Duodenal mucosa (tissue), 2 donors: ENCODE data around the gene SLC16A9.

ENCODE experiments used
- H3K27ac ChIP-seq: one replicate; pipeline ENCODE4 v1.7.0; 2013; ENCODE audit warnings: low read depth, low read length
- H3K27me3 ChIP-seq, 2 donors: one replicate each; pipeline ENCODE4 v1.7.0; 2013; ENCODE audit warnings: low read length in 2 of 2, control low read depth in 1 of 2; ENCODE audit not compliant: insufficient read depth in 2 of 2, control insufficient read depth in 1 of 2
- H3K36me3 ChIP-seq, 2 donors: one replicate each; pipeline ENCODE4 v1.7.0; 2013; ENCODE audit warnings: low read length in 2 of 2, control low read depth in 1 of 2; ENCODE audit not compliant: insufficient read depth in 2 of 2, control insufficient read depth in 1 of 2
- H3K4me1 ChIP-seq, 2 donors: one replicate each; pipeline ENCODE4 v1.7.0; 2013; ENCODE audit warnings: low read length in 2 of 2, control low read depth in 1 of 2; ENCODE audit not compliant: insufficient read depth in 2 of 2, control insufficient read depth in 1 of 2
- H3K4me3 ChIP-seq, 2 donors: one replicate each; pipeline ENCODE4 v1.7.0; 2013; ENCODE audit warnings: low read length in 2 of 2, low read depth in 1 of 2
- H3K9ac ChIP-seq, 2 donors: one replicate each; pipeline ENCODE4 v1.7.0; 2013; ENCODE audit warnings: low read length in 2 of 2, low read depth in 1 of 2
- H3K9me3 ChIP-seq, 2 donors: one replicate each; pipeline ENCODE4 v1.7.0; 2013; ENCODE audit warnings: low read length in 2 of 2, control low read depth in 1 of 2; ENCODE audit not compliant: control insufficient read depth in 1 of 2

SLC16A9 gene

DNA sequence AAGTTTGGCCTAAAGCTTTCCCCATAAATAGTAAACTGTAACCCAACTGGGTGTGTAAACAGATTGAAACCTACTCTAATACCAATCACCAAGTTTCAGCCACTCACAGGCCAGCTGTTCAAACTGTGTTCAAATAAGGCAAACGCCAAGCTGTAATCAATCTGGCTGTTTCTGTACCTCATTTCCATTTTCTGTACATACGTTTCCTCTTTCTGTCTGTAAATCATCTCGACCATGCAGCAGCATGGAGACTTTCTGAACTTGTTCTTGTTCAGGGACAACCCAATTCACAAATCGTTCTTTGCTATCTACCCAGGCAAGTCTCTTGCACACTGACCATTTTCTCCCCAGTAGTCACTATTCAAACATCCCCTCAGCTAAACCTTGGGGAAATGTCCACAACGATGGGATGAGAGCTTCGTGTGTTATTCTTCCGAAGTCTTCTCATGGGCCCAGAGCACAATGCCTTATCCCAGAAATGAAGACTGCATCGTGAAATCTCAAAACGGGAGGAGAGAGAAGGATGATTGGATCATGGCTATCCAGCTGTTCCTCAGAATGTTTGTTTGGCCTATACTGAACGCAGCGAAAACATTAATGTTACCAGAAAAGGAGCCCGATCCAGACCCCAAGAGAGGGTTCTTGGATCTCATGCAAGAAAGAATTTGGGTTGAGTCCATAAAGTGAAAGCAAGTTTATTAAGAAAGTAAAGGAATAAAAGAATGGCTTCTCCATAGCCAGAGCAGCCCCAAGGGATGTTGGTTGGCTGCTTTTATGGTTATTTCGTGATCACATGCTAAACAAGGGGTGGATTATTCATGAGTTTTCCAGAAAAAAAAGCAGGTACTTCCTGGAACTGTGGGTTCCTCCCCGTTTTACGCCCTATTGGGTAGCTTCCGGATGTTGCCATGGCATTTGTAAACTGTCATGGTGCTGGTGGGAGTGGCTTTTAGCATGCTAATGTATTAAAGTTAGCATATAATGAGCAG lies 86.2 kb downstream of the SLC16A9 start:
- H3K4me3 ChIP-seq: no peak overlapping the region
- no peaks in the 10 kb centered on the region for H3K36me3 ChIP-seq
- H3K4me1 ChIP-seq: peaks cover 0 to 4% of the 10 kb centered on the region in 2 donors
- H3K9me3 ChIP-seq: no peaks in the 10 kb centered on the region
- H3K9ac ChIP-seq: no peak overlapping the region
- no peak overlapping the region for H3K27ac ChIP-seq
- H3K27me3 ChIP-seq: no peaks in the 10 kb centered on the region

DNA sequence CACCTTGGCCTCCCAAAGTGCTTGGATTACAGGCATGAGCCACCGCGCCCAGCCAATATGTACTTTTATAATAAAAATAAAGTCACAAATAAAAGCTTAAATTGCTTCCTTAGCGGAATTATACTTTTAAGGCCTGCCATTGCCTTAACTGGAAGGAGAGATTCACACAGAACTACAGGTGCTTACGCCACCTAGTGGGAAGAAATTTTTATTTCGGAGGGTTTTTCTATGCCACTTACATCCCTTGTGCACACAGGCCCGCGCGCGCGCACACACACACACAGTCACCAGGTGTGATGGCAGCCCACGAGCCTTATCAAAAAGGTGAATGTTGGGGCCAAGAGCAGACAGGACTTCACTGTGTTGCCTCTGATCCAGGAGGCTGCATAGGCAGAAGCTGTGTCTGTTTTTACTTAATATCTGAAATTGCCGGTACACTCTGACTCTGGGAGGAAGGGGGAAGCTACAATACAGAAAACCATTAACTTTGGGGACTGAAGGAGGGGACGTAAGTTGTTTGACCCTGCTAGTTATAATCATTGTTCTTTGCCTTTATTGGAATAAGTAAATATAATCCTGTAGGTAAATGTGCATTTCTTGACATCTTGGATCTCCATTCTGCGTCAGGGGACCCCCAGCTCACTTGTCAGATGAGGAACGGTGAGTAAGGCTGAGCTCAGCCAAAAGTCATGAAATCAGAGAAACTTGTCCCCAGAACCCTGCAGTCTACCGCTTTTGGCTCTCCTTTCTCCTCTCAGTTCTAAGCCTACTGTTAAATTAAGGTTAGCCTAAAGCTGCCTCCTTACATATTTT lies 87.1 kb downstream of the SLC16A9 start:
- H3K9me3 ChIP-seq: no peaks in the 10 kb centered on the region
- H3K27ac ChIP-seq: no peak overlapping the region
- peaks cover 0 to 4% of the 10 kb centered on the region in 2 donors for H3K4me1 ChIP-seq
- no peak overlapping the region for H3K9ac ChIP-seq
- no peaks in the 10 kb centered on the region for H3K36me3 ChIP-seq
- H3K27me3 ChIP-seq: no peaks in the 10 kb centered on the region
- no peak overlapping the region for H3K4me3 ChIP-seq

- Histone ChIP-seq H3K27me3 (no peaks in the 10 kb centered on the region), H3K9me3 (no peaks in the 10 kb centered on the region), H3K36me3 (no peaks in the 10 kb centered on the region), H3K27ac (no peak overlapping the region), H3K4me3 (no peak overlapping the region), H3K4me1 (peaks cover 0 to 4% of the 10 kb centered on the region in 2 donors), H3K9ac (no peak overlapping the region)
Observed at GRCh38 chr10:59621771-59622170, 87.9 kb downstream of the SLC16A9 start.

DNA sequence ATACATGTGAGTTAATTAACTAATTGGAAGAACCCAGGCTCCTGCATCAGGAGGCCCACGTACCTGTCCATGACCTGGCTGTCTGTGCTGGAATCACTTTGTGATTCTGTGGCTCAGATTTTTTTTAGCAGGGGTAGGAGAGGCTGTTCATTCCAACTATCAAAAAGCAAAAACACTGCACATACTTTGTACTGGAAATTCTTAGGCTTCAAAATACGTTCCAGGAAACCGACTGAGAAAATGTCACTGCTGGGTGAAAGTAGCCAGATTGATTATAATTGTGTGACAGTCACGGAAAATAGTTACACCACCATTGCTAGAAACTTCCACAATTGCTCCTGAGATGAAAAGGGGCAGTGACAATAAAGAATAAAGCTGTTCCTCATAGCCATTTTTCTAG lies 91.0 kb downstream of the SLC16A9 start:
- no peaks in the 10 kb centered on the region for H3K27me3 ChIP-seq
- H3K36me3 ChIP-seq: no peaks in the 10 kb centered on the region
- H3K27ac ChIP-seq: no peak overlapping the region
- H3K4me1 ChIP-seq: no peaks in the 10 kb centered on the region
- no peaks in the 10 kb centered on the region for H3K9me3 ChIP-seq
- no peak overlapping the region for H3K4me3 ChIP-seq
- H3K9ac ChIP-seq: no peak overlapping the region

GRCh38 chr10:59617996-59618395 lies 91.7 kb downstream of the SLC16A9 start:
- H3K27me3 ChIP-seq: no peaks in the 10 kb centered on the region
- no peaks in the 10 kb centered on the region for H3K4me1 ChIP-seq
- no peak overlapping the region for H3K4me3 ChIP-seq
- H3K36me3 ChIP-seq: no peaks in the 10 kb centered on the region
- H3K9me3 ChIP-seq: no peaks in the 10 kb centered on the region
- H3K27ac ChIP-seq: no peak overlapping the region
- no peak overlapping the region for H3K9ac ChIP-seq

GRCh38 chr10:59611048-59611447 lies 98.6 kb downstream of the SLC16A9 start:
- H3K9ac ChIP-seq: no peak overlapping the region
- no peaks in the 10 kb centered on the region for H3K27me3 ChIP-seq

GRCh38 chr10:59607970-59608369 lies 101.7 kb downstream of the SLC16A9 start:
- Histone ChIP-seq H3K36me3 (no peaks in the 10 kb centered on the region), H3K4me3 (no peak overlapping the region), H3K27me3 (no peaks in the 10 kb centered on the region), H3K9ac (no peak overlapping the region), H3K27ac (no peak overlapping the region), H3K9me3 (no peaks in the 10 kb centered on the region), H3K4me1 (peaks cover 9 to 17% of the 10 kb centered on the region in 2 donors)

More at GRCh38 chr10:59611048-59611447, 98.6 kb downstream of the SLC16A9 start:
- Histone ChIP-seq H3K36me3 (no peaks in the 10 kb centered on the region), H3K4me3 (no peak overlapping the region), H3K4me1 (peaks cover 9 to 17% of the 10 kb centered on the region in 2 donors), H3K27ac (no peak overlapping the region), H3K9me3 (no peaks in the 10 kb centered on the region)

DNA sequence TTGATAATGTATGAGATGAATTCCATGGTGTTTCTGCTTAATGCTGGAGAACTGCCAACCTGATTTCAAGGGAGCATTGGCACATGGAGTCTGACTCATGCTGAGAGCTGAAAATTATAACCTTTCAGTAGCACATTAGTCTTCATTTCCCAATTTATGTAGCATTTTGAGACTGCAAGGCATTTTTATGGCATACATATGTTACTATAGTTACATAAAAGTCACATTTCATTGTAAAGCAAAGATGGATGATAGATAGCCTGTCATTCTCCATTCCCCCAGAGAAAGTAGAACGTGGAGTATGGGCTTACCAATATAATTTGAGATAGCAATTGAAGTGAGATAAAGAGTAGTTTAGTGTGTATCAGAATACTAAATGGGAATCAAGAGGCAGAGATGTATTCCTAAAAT lies 103.1 kb downstream of the SLC16A9 start:
- H3K27me3 ChIP-seq: no peaks in the 10 kb centered on the region
- peaks cover 9 to 17% of the 10 kb centered on the region in 2 donors for H3K4me1 ChIP-seq
- H3K36me3 ChIP-seq: no peaks in the 10 kb centered on the region

DNA sequence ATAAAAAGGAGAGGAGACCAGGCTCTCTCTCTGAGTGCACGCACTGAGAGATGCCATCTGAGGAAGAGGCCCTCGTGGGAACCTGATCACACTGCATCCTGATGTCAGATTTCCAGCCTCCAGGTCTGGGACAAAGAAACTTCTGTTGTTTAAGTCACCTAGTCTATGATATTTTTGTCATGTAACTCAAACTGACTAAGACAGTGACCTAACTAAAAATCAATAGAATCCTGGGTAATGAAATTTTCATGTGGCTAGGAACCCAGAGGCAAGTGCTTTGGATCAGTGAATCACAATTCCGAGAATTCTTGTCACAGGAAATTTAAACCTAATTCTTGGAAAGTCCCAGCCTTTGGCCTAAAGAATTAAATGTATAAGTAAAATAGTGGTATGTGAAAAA lies 107.7 kb downstream of the SLC16A9 start:
- Histone ChIP-seq H3K4me3 (no peak overlapping the region), H3K9ac (no peak overlapping the region), H3K27me3 (no peaks in the 10 kb centered on the region), H3K36me3 (no peaks in the 10 kb centered on the region), H3K4me1 (peaks cover 0 to 10% of the 10 kb centered on the region in 2 donors), H3K27ac (no peak overlapping the region), H3K9me3 (no peaks in the 10 kb centered on the region)

More for the DNA sequence above, 103.1 kb downstream of the SLC16A9 start:
- no peaks in the 10 kb centered on the region for H3K9me3 ChIP-seq
- no peak overlapping the region for H3K9ac ChIP-seq
- H3K27ac ChIP-seq: no peak overlapping the region
- no peak overlapping the region for H3K4me3 ChIP-seq
